T-helper 22 cell (primary cell): ENCODE measurements around the gene GNB1.

Experiments
- DNase-seq: peaks from one replicate; pipeline ENCODE4 v3.0.0-alpha.2; 2020; ENCODE audit warnings: low read depth

The GNB1 gene

GRCh38 chr1:1910033-1910465, 19.2 kb upstream of the GNB1 start:
- DNase-seq: no peak

GRCh38 chr1:1908506-1908791, 17.6 kb upstream of the GNB1 start:
- DNase-seq: no peak

- no peak for DNase-seq
Measured at GRCh38 chr1:1907098-1907736, 16.3 kb upstream of the GNB1 start.

GRCh38 chr1:1906185-1907097, 15.6 kb upstream of the GNB1 start:
- no peak for DNase-seq

GRCh38 chr1:1903224-1903623, 12.3 kb upstream of the GNB1 start:
- DNase-seq: no peak

GRCh38 chr1:1901641-1902294, 10.9 kb upstream of the GNB1 start:
- no peak for DNase-seq

GRCh38 chr1:1900883-1901640, 10.2 kb upstream of the GNB1 start:
- no peak for DNase-seq

- no peak for DNase-seq
Measured at GRCh38 chr1:1899967-1900327, 9.1 kb upstream of the GNB1 start.

- DNase-seq: no peak
Measured at GRCh38 chr1:1899266-1899966, 8.5 kb upstream of the GNB1 start.

GRCh38 chr1:1898246-1898933, 7.5 kb upstream of the GNB1 start:
- no peak for DNase-seq

- DNase-seq: no peak
Measured at GRCh38 chr1:1895456-1896336, 4.8 kb upstream of the GNB1 start.

GRCh38 chr1:1895060-1895418, 4.2 kb upstream of the GNB1 start:
- DNase-seq: no peak

GRCh38 chr1:1894354-1895059, 3.6 kb upstream of the GNB1 start:
- DNase-seq: no peak

GRCh38 chr1:1893997-1894353, 3.1 kb upstream of the GNB1 start:
- no peak for DNase-seq

- DNase-seq: no peak
Measured at GRCh38 chr1:1893291-1893985, 2.6 kb upstream of the GNB1 start.

GRCh38 chr1:1892763-1893120, 1.9 kb upstream of the GNB1 start:
- DNase-seq: no peak

- no peak for DNase-seq
Measured at GRCh38 chr1:1892079-1892762, 1.3 kb upstream of the GNB1 start.

GRCh38 chr1:1891349-1892078, 627 bp upstream of the GNB1 start:
- DNase-seq: peak; percentile 80
